Glutamatergic neuron (in vitro differentiated cells): ENCODE results near the gene CDK6. TPM values are rescaled to one million over a fixed set of nuclear protein-coding genes. Genes with fewer than 3 reads are reported as not detected.

ENCODE experiments used
- DNase-seq: peaks from one replicate; pipeline ENCODE4 v3.0.0; 2022
- H3K27ac Mint-ChIP-seq: one replicate; pipeline ENCODE4 v1.8.0; 2020; ENCODE audit warnings: mild to moderate bottlenecking, mixed read lengths, inconsistent platforms; ENCODE audit not compliant: unreplicated experiment
- H3K27me3 Mint-ChIP-seq: one replicate; pipeline ENCODE4 v1.8.0; 2020; ENCODE audit warnings: mild to moderate bottlenecking, moderate library complexity, mixed read lengths, inconsistent platforms; ENCODE audit not compliant: unreplicated experiment
- H3K36me3 Mint-ChIP-seq: one replicate; pipeline ENCODE4 v1.8.0; 2020; ENCODE audit warnings: mild to moderate bottlenecking, mixed read lengths, inconsistent platforms; ENCODE audit not compliant: unreplicated experiment
- H3K4me1 Mint-ChIP-seq: one replicate; pipeline ENCODE4 v1.8.0; 2020; ENCODE audit warnings: mild to moderate bottlenecking, low read depth, mixed read lengths, inconsistent platforms; ENCODE audit not compliant: unreplicated experiment
- H3K4me3 Mint-ChIP-seq: one replicate; pipeline ENCODE4 v1.8.0; 2020; ENCODE audit warnings: mild to moderate bottlenecking, mixed read lengths, inconsistent platforms; ENCODE audit not compliant: unreplicated experiment
- H3K9me3 Mint-ChIP-seq: one replicate; pipeline ENCODE4 v1.8.0; 2020; ENCODE audit warnings: mild to moderate bottlenecking, moderate library complexity, mixed read lengths, inconsistent platforms; ENCODE audit not compliant: unreplicated experiment
- CTCF ChIP-seq: fragments of 200-600 bp; sonication (generic); IDR thresholded peaks from one replicate; pipeline ENCODE4 v1.5.0; 2021; ENCODE audit not compliant: partially characterized antibody, unreplicated experiment
- total RNA-seq: library from RNA; stranded (reverse); fragmentation: NEBNext Ultra II Directional; extraction: Animal tissue kit (Norgen Biotek cat#: 25700); gene quantifications from one replicate; pipeline ENCODE4 v1.2.1, GENCODE V29; 2021; ENCODE audit not compliant: unreplicated experiment

Gene CDK6
- total RNA-seq, 1 donor from 2014 or later: 111 TPM

- peaks cover 18% of the 10 kb centered on the region for H3K4me1 Mint-ChIP-seq
These were observed 37.7 kb downstream of the CDK6 start for GRCh38 chr7:92798517-92799249.

GRCh38 chr7:92797693-92798092 is 38.7 kb downstream of the CDK6 start:
- H3K27me3 Mint-ChIP-seq: no peaks in the 10 kb centered on the region
- H3K27ac Mint-ChIP-seq: no peak overlapping the region
- H3K4me3 Mint-ChIP-seq: no peak overlapping the region
- TF ChIP-seq CTCF: no peak
- no peaks in the 10 kb centered on the region for H3K9me3 Mint-ChIP-seq
- DNase-seq: no peak
- H3K36me3 Mint-ChIP-seq: no peaks in the 10 kb centered on the region
- peaks cover 27% of the 10 kb centered on the region for H3K4me1 Mint-ChIP-seq

More at GRCh38 chr7:92798517-92799249, 37.7 kb downstream of the CDK6 start:
- no peak for DNase-seq
- no peak overlapping the region for H3K27ac Mint-ChIP-seq
- TF ChIP-seq CTCF: no peak
- peaks cover 3% of the 10 kb centered on the region for H3K36me3 Mint-ChIP-seq
- H3K27me3 Mint-ChIP-seq: no peaks in the 10 kb centered on the region
- H3K4me3 Mint-ChIP-seq: no peak overlapping the region
- H3K9me3 Mint-ChIP-seq: no peaks in the 10 kb centered on the region

GRCh38 chr7:92797284-92797683 is 39.1 kb downstream of the CDK6 start:
- H3K4me3 Mint-ChIP-seq: no peak overlapping the region
- no peak for TF ChIP-seq CTCF
- no peaks in the 10 kb centered on the region for H3K27me3 Mint-ChIP-seq
- H3K9me3 Mint-ChIP-seq: no peaks in the 10 kb centered on the region
- no peaks in the 10 kb centered on the region for H3K36me3 Mint-ChIP-seq
- DNase-seq: no peak
- peaks cover 30% of the 10 kb centered on the region for H3K4me1 Mint-ChIP-seq
- no peak overlapping the region for H3K27ac Mint-ChIP-seq

- H3K27me3 Mint-ChIP-seq: peaks cover 2% of the 10 kb centered on the region
- H3K36me3 Mint-ChIP-seq: peaks cover 5% of the 10 kb centered on the region
- peaks cover 41% of the 10 kb centered on the region for H3K4me1 Mint-ChIP-seq
- H3K9me3 Mint-ChIP-seq: no peaks in the 10 kb centered on the region
- DNase-seq: no peak
- peak overlapping the region; percentile 97 for H3K27ac Mint-ChIP-seq
- H3K4me3 Mint-ChIP-seq: peak overlapping the region; percentile 84
- no peak for TF ChIP-seq CTCF
These were observed 41.5 kb downstream of the CDK6 start for GRCh38 chr7:92794831-92795230.

- DNase-seq: no peak
- peak overlapping the region; percentile 97 for H3K27ac Mint-ChIP-seq
- H3K36me3 Mint-ChIP-seq: peaks cover 9% of the 10 kb centered on the region
These were observed 42.0 kb downstream of the CDK6 start for GRCh38 chr7:92794391-92794790.

More at GRCh38 chr7:92794391-92794790, 42.0 kb downstream of the CDK6 start:
- TF ChIP-seq CTCF: no peak
- Mint-ChIP-seq H3K4me3 (peak overlapping the region; percentile 84), H3K27me3 (peaks cover 2% of the 10 kb centered on the region), H3K9me3 (no peaks in the 10 kb centered on the region), H3K4me1 (peaks cover 41% of the 10 kb centered on the region)
